Activated CD8-positive, alpha-beta T cell treated with anti-CD3 and anti-CD28 coated beads for 36 hours (primary cell): ENCODE results near the gene SNX14. TPM values are rescaled to one million over a fixed set of nuclear protein-coding genes. Genes with fewer than 3 reads are reported as not detected.

Experiments used
- ATAC-seq: fragments of 200-7000 bp; cut with Tn5 transposase; one replicate; pipeline ENCODE4 v1.10.0; 2021; ENCODE audit warnings: mild to moderate bottlenecking, moderate library complexity
- CTCF ChIA-PET: fragments of 350-600 bp; sonication (Branson Sonifier 250); formaldehyde crosslinking; loops from one replicate; lab custom pipeline; 2021; ENCODE audit warnings: antibody characterized with exemption; lab: Charles Lee
- POLR2A ChIA-PET: fragments of 350-600 bp; sonication (Branson Sonifier 250); formaldehyde crosslinking; loops from one replicate; lab custom pipeline; 2021; ENCODE audit warnings: antibody characterized with exemption; lab: Charles Lee
- DNase-seq: peaks from one replicate; pipeline ENCODE4 v3.0.0-alpha.2; 2020
- H3K27ac Mint-ChIP-seq: one replicate; pipeline ENCODE4 v1.8.0; 2021; ENCODE audit warnings: mild to moderate bottlenecking, mixed read lengths
- H3K27me3 Mint-ChIP-seq: one replicate; pipeline ENCODE4 v1.8.0; 2021; ENCODE audit warnings: mixed read lengths
- H3K36me3 Mint-ChIP-seq: one replicate; pipeline ENCODE4 v1.8.0; 2021; ENCODE audit warnings: low read depth, mixed read lengths
- H3K4me1 Mint-ChIP-seq: one replicate; pipeline ENCODE4 v1.8.0; 2021; ENCODE audit warnings: low read depth, mixed read lengths
- H3K4me3 Mint-ChIP-seq: one replicate; pipeline ENCODE4 v1.8.0; 2021; ENCODE audit warnings: mild to moderate bottlenecking, moderate library complexity, mixed read lengths
- H3K9me3 Mint-ChIP-seq: one replicate; pipeline ENCODE4 v1.8.0; 2021; ENCODE audit warnings: mixed read lengths
- intact Hi-C: fragments of 100-400 bp; cut with micrococcal nuclease; formaldehyde crosslinking; loops from one replicate; pipeline ENCODE4 v1.10.0; 2022
- total RNA-seq, 2 experiments: library from RNA; stranded (reverse); gene quantifications; one replicate each; pipeline ENCODE4 v1.2.3, GENCODE V29; 2021
- TF ChIP-seq, protein P1 (sequence below): fragments of 200-600 bp; IDR thresholded peaks from one replicate; pipeline ENCODE4 v1.8.0; 2022; ENCODE audit warnings: antibody characterized with exemption, mild to moderate bottlenecking

SNX14 gene
- total RNA-seq, 2 experiments from 2014 or later = 53.9 to 54.1 TPM

GRCh38 chr6:85602100-85602499, 8.4 kb upstream of the SNX14 start:
- TF ChIP-seq, protein P1, sequence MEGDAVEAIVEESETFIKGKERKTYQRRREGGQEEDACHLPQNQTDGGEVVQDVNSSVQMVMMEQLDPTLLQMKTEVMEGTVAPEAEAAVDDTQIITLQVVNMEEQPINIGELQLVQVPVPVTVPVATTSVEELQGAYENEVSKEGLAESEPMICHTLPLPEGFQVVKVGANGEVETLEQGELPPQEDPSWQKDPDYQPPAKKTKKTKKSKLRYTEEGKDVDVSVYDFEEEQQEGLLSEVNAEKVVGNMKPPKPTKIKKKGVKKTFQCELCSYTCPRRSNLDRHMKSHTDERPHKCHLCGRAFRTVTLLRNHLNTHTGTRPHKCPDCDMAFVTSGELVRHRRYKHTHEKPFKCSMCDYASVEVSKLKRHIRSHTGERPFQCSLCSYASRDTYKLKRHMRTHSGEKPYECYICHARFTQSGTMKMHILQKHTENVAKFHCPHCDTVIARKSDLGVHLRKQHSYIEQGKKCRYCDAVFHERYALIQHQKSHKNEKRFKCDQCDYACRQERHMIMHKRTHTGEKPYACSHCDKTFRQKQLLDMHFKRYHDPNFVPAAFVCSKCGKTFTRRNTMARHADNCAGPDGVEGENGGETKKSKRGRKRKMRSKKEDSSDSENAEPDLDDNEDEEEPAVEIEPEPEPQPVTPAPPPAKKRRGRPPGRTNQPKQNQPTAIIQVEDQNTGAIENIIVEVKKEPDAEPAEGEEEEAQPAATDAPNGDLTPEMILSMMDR = no peak
- no peaks in the 10 kb centered on the region for H3K4me1 Mint-ChIP-seq
- DNase-seq (no peak), ATAC-seq (no peak)
- H3K4me3 Mint-ChIP-seq = no peak overlapping the region
- peaks cover 22% of the 10 kb centered on the region for H3K36me3 Mint-ChIP-seq
- no peak overlapping the region for H3K27ac Mint-ChIP-seq
- no peaks in the 10 kb centered on the region for H3K9me3 Mint-ChIP-seq
- no peaks in the 10 kb centered on the region for H3K27me3 Mint-ChIP-seq
- ChIA-PET POLR2A (interaction anchor here (1.3 to 2.0 kb wide), 2 partner anchors 16 to 76 kb away, joined by 4 to 8 read pairs; no protein-coding TSS in a partner anchor), CTCF (interaction anchor here (0.7 kb wide), 1 partner anchor 17 kb away, joined by 3 read pairs; no protein-coding TSS in a partner anchor)
- intact Hi-C loops = no loop called here

GRCh38 chr6:85600713-85601313, 7.2 kb upstream of the SNX14 start:
- no peak overlapping the region for H3K4me3 Mint-ChIP-seq
- H3K27ac Mint-ChIP-seq = peak overlapping the region; percentile 2
- intact Hi-C loops = no loop called here
- H3K27me3 Mint-ChIP-seq = no peaks in the 10 kb centered on the region
- H3K4me1 Mint-ChIP-seq = no peaks in the 10 kb centered on the region
- ChIA-PET CTCF (no interaction called here), POLR2A (interaction anchor here (1.2 to 2.0 kb wide), 2 partner anchors 69 to 78 kb away, joined by 3 to 8 read pairs; no protein-coding TSS in a partner anchor)
- ATAC-seq (peak; percentile 13), DNase-seq (no peak)
- H3K36me3 Mint-ChIP-seq = peaks cover 18% of the 10 kb centered on the region
- TF ChIP-seq, protein P1 = no peak
- H3K9me3 Mint-ChIP-seq = no peaks in the 10 kb centered on the region

DNA sequence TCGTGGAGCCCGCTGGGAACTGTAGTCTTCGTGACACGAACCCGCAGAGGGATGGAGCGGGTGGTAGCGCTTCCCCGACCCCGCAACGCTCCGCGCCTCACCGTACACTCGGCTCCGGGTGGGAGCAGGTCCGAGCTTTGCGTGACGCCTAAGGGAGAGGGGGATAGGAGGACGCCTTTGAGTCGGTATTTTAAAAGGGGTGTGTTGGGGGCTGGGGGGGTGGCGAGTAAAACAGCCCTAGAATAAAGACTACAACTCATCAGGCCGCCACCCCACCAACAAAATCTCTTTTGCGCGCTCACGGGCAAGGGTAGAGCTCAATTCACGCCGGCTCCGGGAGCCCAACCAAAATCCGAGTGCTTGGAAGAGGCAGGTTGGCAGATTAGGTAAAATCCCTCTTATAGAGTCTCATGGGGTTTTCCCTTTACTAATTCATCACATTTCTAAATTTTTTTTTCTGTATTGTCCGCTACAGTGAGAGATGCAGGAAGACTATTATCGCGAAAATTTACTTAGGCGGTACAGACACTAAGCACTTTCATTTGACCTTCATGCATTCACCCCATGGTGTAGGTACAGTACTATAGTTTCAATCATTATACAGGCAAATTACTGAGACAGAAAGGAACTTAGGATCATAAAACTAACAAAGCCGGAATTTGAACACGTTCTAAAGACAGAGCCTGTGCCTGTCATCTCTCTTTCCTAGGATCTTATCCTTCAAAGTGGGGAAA, 706 bp upstream of the SNX14 start:
- H3K4me1 Mint-ChIP-seq = peaks cover 40% of the 10 kb centered on the region
- H3K4me3 Mint-ChIP-seq = peak overlapping the region; percentile 99
- ChIA-PET CTCF (interaction anchor here (1.3 kb wide), 1 partner anchor 112 kb away, joined by 5 read pairs; no protein-coding TSS in a partner anchor), POLR2A (interaction anchor here (0.6 to 6.2 kb wide), 13 partner anchors 11 to 1724 kb away, joined by 3 to 55 read pairs (median 5); partner anchors contain the start of gene SYNCRIP)
- peak overlapping the region; percentile 97 for H3K27ac Mint-ChIP-seq
- DNase-seq (peak; percentile 74), ATAC-seq (peak; percentile 50)
- peaks cover 26% of the 10 kb centered on the region for H3K36me3 Mint-ChIP-seq
- TF ChIP-seq, protein P1 = no peak
- H3K27me3 Mint-ChIP-seq = no peaks in the 10 kb centered on the region
- intact Hi-C loops = loop anchor here (2.0 to 10.0 kb wide), 2 partner anchors 84 to 140 kb away; partner anchors contain the start of gene NT5E
- peaks cover 2% of the 10 kb centered on the region for H3K9me3 Mint-ChIP-seq

- H3K27me3 Mint-ChIP-seq = no peaks in the 10 kb centered on the region
- ATAC-seq (no peak), DNase-seq (no peak)
- H3K9me3 Mint-ChIP-seq = peaks cover 2% of the 10 kb centered on the region
- POLR2A ChIA-PET = interaction anchor here (0.8 to 6.2 kb wide), 5 partner anchors 48 to 87 kb away, joined by 4 to 55 read pairs (median 20); partner anchors contain the start of gene SYNCRIP
- peaks cover 44% of the 10 kb centered on the region for H3K4me1 Mint-ChIP-seq
- peak overlapping the region; percentile 97 for H3K27ac Mint-ChIP-seq
- H3K36me3 Mint-ChIP-seq = peaks cover 30% of the 10 kb centered on the region
- intact Hi-C loops = loop anchor here (10.0 kb wide), 1 partner anchor 137 kb away; the partner anchor contains the start of gene NT5E
- CTCF ChIA-PET = interaction anchor here (0.9 kb wide), 1 partner anchor 87 kb away, joined by 3 read pairs; no protein-coding TSS in a partner anchor
- TF ChIP-seq, protein P1 = no peak
- H3K4me3 Mint-ChIP-seq = peak overlapping the region; percentile 99
Observed at GRCh38 chr6:85592033-85592432, 1.6 kb downstream of the SNX14 start.
